Naive B cell (primary cell): ENCODE results near the gene EME1. TPM values are rescaled to one million over a fixed set of nuclear protein-coding genes. Genes with fewer than 3 reads are reported as not detected.

Experiments
- ATAC-seq, 2 donors: fragments of 150-1000 bp; cut with Tn5 transposase; 2 replicates each; pipeline ENCODE4 v1.10.0; 2021; ENCODE audit warnings: low read depth in 2 of 2, mild to moderate bottlenecking in 2 of 2, moderate library complexity in 2 of 2
- DNase-seq: peaks from one replicate; pipeline ENCODE4 v3.0.0; 2022
- H3K27ac Mint-ChIP-seq, 6 donors: one replicate each; pipeline ENCODE4 v1.8.0; 2020 to 2022; ENCODE audit warnings: mild to moderate bottlenecking in 6 of 6, mixed read lengths in 6 of 6, moderate library complexity in 5 of 6, inconsistent platforms in 2 of 6
- H3K27me3 Mint-ChIP-seq, 3 donors: one replicate each; pipeline ENCODE4 v1.8.0; 2021 to 2022; ENCODE audit warnings: mixed read lengths in 3 of 3, mild to moderate bottlenecking in 1 of 3
- H3K36me3 Mint-ChIP-seq, 2 donors: one replicate each; pipeline ENCODE4 v1.8.0; 2020 to 2022; ENCODE audit warnings: mixed read lengths in 2 of 2, inconsistent platforms in 1 of 2, mild to moderate bottlenecking in 1 of 2
- H3K4me1 Mint-ChIP-seq, 3 donors: one replicate each; pipeline ENCODE4 v1.8.0; 2020 to 2022; ENCODE audit warnings: mixed read lengths in 3 of 3, inconsistent platforms in 1 of 3, mild to moderate bottlenecking in 1 of 3, moderate library complexity in 1 of 3
- H3K4me3 Mint-ChIP-seq, 8 donors: one replicate each; pipeline ENCODE4 v1.8.0; 2020 to 2022; ENCODE audit warnings: mild to moderate bottlenecking in 8 of 8, mixed read lengths in 8 of 8, moderate library complexity in 8 of 8, inconsistent platforms in 2 of 8
- H3K9me3 Mint-ChIP-seq, 7 donors: one replicate each; pipeline ENCODE4 v1.8.0; 2020 to 2022; ENCODE audit warnings: mixed read lengths in 7 of 7, mild to moderate bottlenecking in 5 of 7, inconsistent platforms in 2 of 7, moderate library complexity in 1 of 7
- polyA plus RNA-seq, 6 donors: library from polyadenylated mRNA; unstranded; fragments of 300-500 nt; fragmentation: Illumina TruSeq; gene quantifications; one replicate each; pipeline ENCODE4 v1.2.3, GENCODE V29; 2021; ENCODE audit warnings: low read depth in 6 of 6

Gene EME1
- polyA plus RNA-seq, 6 donors from 2014 or later: 0.36 to 0.87 (median 0.59) TPM; not detected in 2

DNA sequence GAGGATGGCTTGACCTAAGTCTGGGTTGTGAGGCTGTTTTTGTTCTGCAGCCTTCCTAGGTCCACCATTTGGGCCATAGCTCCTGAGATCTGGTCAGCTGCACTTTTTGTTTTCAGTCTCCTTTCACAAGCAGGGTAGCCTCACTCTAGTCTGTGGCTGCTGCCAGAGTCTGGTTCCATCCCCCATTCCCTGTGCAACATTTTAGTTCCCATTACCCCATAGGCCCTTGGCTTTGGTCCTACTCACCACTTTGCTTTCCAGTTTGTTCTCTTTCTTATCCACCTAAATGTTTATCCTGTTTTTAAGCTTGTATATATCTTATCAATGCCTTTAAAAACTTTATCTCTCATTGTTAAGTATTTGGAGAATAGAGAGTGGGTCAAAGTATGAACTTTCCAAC, 33.6 kb upstream of the EME1 start:
- Mint-ChIP-seq H3K4me1 (no peaks in the 10 kb centered on the region), H3K9me3 (peaks cover 4 to 17% (median 13%) of the 10 kb centered on the region in 7 donors), H3K4me3 (no peak overlapping the region), H3K27me3 (peaks cover 0 to 16% (median 4%) of the 10 kb centered on the region in 3 donors), H3K27ac (peak overlapping the region in 1 of 6 donors; percentile 49), H3K36me3 (peaks cover 0 to 20% of the 10 kb centered on the region in 2 donors)
- DNase-seq (no peak), ATAC-seq (no peak)

- Mint-ChIP-seq H3K27ac (peak overlapping the region in 4 of 6 donors; percentile 16 to 84 (median 56)), H3K4me1 (peaks cover 27 to 45% (median 35%) of the 10 kb centered on the region in 3 donors), H3K27me3 (peaks cover 0 to 8% (median 0%) of the 10 kb centered on the region in 3 donors), H3K36me3 (peaks cover 0 to under 1% of the 10 kb centered on the region in 2 donors), H3K9me3 (no peaks in the 10 kb centered on the region), H3K4me3 (peak overlapping the region; percentile 79 to 91 (median 83))
- DNase-seq (no peak), ATAC-seq (no peak)
Measured at GRCh38 chr17:50344731-50345365, 28.2 kb upstream of the EME1 start.

GRCh38 chr17:50345432-50346312, 27.4 kb upstream of the EME1 start, which contains the start of gene XYLT2:
XYLT2 (plus strand) TSS chr17:50346126; CDS start chr17:50346141, 15 bp downstream.
- ATAC-seq (peak; percentile 91 to 92), DNase-seq (peak; percentile 92)
- Mint-ChIP-seq H3K27me3 (no peaks in the 10 kb centered on the region), H3K9me3 (no peaks in the 10 kb centered on the region), H3K4me3 (peak within 1 kb of the TSS; percentile 80 to 97 (median 91)), H3K36me3 (no peaks in the 10 kb centered on the region), H3K4me1 (peaks cover 30 to 48% (median 38%) of the 10 kb centered on the region in 3 donors), H3K27ac (peak within 1 kb of the TSS; percentile 49 to 95 (median 87))

DNA sequence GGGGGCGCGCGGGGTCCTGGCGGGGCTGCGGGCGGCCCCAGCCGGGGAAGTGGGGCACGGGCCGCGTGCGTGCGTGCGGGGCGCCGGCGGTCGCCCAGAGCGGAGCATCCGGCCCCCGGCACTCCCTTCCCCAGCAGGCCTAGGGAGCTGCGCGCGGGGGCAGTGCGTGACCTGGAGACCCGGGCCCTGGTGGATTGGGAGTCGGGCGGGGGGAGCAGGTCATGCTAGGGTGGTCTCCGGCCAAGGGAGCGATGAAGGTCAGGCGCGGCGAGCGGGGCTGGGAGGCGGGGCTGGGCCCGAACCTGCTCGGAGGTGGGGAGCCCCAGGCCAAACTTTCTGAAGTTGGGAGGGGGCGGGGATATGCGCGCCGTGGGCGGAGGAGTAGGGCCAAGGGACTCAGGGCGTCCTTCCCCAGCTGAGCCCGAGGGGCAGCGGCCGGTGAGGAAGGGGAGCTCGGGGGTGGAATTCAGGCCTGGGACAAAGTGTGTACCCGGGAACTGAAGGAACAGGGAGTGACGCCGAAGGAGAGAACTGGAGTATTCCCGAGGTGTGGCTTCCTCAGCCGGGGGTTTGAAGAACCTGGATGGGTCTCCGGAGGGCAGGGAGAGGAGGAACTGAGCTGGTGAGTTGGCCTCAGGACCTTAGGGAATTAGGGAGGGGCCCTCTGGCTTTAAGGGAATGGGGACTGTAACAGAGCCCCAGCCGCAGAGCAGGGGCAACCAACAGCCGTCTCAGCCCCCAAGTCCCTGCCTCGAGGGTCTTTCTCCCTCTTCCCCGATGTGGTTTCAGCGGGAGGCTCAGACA, 26.5 kb upstream of the EME1 start:
- Mint-ChIP-seq H3K4me3 (peak overlapping the region; percentile 80 to 95 (median 90)), H3K36me3 (no peaks in the 10 kb centered on the region), H3K27ac (peak overlapping the region; percentile 7 to 84 (median 72)), H3K9me3 (no peaks in the 10 kb centered on the region), H3K27me3 (no peaks in the 10 kb centered on the region), H3K4me1 (peaks cover 37 to 54% (median 44%) of the 10 kb centered on the region in 3 donors)
- DNase-seq (no peak), ATAC-seq (peak; percentile 63 to 66)

GRCh38 chr17:50347117-50347893, 25.7 kb upstream of the EME1 start:
- Mint-ChIP-seq H3K9me3 (no peaks in the 10 kb centered on the region), H3K4me1 (peaks cover 43 to 60% (median 50%) of the 10 kb centered on the region in 3 donors), H3K36me3 (no peaks in the 10 kb centered on the region), H3K4me3 (peak overlapping the region; percentile 80 to 95 (median 89)), H3K27me3 (no peaks in the 10 kb centered on the region), H3K27ac (peak overlapping the region in 4 of 6 donors; percentile 47 to 81 (median 72))
- DNase-seq (no peak), ATAC-seq (no peak)

DNA sequence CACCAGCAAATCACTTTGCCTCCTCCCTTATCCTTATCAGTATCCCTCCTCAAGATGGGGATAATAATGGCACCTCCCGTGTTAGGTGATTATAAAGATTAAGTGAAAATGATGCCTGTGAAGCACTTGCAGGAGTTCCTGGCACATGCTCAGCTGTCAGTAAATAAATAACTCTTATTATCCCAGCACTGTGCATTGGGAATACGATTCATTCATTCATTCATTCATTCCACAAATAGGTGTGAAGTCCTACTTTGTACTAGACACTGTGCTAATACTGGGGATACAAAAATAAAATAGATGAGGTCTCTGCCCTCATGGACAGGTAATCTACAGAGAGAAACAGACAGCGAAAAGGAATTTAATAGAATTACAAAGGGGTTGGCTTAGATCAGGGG, 25.1 kb upstream of the EME1 start:
- H3K27me3 Mint-ChIP-seq: no peaks in the 10 kb centered on the region
- peak overlapping the region in 2 of 6 donors; percentile 74 to 80 for H3K27ac Mint-ChIP-seq
- peaks cover 45 to 63% (median 54%) of the 10 kb centered on the region in 3 donors for H3K4me1 Mint-ChIP-seq
- no peaks in the 10 kb centered on the region for H3K36me3 Mint-ChIP-seq
- ATAC-seq (no peak), DNase-seq (no peak)
- H3K9me3 Mint-ChIP-seq: no peaks in the 10 kb centered on the region
- peak overlapping the region; percentile 72 to 95 (median 82) for H3K4me3 Mint-ChIP-seq

DNA sequence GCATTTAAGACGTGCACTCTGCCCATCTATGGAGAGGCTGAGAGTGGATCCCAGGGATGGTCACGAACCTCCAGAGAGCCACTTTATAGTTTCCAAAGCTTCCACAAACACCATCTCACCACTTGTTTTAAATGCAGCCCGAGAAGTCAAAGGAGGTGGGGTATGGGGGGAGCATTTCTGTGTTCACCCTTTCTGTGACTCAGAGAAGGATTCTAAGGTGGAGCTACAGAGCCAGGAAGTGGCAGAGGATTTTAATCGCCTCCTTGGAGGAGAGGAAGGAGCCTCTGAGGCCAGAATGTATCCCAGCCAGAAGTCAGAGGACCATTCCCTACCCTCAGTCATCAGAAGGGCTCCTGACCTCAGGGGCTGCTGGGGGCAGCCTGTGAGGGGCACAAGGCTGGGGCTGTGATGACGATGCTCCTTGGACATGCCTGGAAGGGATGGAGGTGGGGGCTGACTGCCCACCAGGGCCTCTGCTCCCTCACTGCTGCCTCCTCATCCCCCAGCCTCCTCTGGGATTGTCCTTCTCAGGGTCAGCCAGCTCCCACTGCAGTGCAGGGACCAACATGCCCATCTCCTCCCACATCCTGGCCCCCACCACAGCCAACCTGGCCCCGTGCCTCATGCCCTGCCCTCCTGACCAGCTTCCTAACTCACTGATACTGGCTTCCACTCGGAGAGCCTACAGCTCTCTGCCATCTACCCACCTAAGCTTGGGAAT, 24.3 kb upstream of the EME1 start:
- Mint-ChIP-seq H3K27me3 (no peaks in the 10 kb centered on the region), H3K36me3 (no peaks in the 10 kb centered on the region), H3K9me3 (no peaks in the 10 kb centered on the region), H3K27ac (peak overlapping the region in 3 of 6 donors; percentile 33 to 77 (median 49)), H3K4me3 (peak overlapping the region in 7 of 8 donors; percentile 9 to 95 (median 62)), H3K4me1 (peaks cover 51 to 63% (median 54%) of the 10 kb centered on the region in 3 donors)
- ATAC-seq (no peak), DNase-seq (no peak)

DNA sequence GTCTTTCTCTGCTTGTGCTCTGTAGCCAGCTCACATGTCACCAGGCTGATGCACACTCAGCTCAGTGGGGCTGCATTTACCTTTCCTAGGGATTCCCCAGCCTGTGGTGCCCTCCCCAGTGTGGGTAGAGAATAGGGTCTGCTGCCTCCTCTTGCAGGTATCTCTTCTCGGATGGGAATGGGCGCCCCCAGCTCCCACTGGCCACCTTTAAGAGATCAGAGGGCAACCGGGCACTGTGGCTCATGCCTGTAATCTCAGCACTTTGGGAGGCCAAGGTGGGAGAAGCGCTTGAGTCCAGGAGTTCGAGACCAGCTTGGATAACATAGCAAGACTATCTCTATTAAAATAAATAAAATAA, 23.8 kb upstream of the EME1 start:
- Mint-ChIP-seq H3K4me1 (peaks cover 51 to 63% (median 54%) of the 10 kb centered on the region in 3 donors), H3K27ac (peak overlapping the region in 4 of 6 donors; percentile 33 to 77 (median 62)), H3K36me3 (no peaks in the 10 kb centered on the region), H3K9me3 (no peaks in the 10 kb centered on the region), H3K4me3 (peak overlapping the region in 4 of 8 donors; percentile 9 to 80 (median 40)), H3K27me3 (no peaks in the 10 kb centered on the region)
- DNase-seq (no peak), ATAC-seq (no peak)

DNA sequence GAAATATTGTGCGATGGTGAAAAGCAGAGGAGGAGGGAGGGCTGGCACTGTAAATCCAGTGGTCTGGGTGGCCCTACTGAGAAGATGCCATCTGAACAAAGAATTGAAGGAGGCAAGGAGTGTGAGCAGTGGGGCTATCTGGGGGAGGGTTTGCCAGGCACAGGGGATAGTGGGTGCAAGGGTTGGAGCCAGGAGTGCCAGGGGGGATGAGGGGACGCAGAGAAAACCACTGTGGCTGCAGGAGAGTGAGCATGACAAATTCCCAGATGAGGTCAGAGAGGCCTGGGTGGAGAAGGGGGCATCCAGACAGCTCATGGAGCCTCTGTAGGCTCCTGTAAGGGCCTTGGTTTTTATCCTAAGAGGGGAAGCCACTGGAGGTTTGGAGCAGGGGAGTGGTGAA, 22.3 kb upstream of the EME1 start:
- Mint-ChIP-seq H3K36me3 (no peaks in the 10 kb centered on the region), H3K27me3 (no peaks in the 10 kb centered on the region), H3K9me3 (no peaks in the 10 kb centered on the region), H3K4me3 (peak overlapping the region in 1 of 8 donors; percentile 22), H3K27ac (peak overlapping the region in 1 of 6 donors; percentile 89), H3K4me1 (peaks cover 44 to 52% (median 49%) of the 10 kb centered on the region in 3 donors)
- ATAC-seq (no peak), DNase-seq (no peak)

DNA sequence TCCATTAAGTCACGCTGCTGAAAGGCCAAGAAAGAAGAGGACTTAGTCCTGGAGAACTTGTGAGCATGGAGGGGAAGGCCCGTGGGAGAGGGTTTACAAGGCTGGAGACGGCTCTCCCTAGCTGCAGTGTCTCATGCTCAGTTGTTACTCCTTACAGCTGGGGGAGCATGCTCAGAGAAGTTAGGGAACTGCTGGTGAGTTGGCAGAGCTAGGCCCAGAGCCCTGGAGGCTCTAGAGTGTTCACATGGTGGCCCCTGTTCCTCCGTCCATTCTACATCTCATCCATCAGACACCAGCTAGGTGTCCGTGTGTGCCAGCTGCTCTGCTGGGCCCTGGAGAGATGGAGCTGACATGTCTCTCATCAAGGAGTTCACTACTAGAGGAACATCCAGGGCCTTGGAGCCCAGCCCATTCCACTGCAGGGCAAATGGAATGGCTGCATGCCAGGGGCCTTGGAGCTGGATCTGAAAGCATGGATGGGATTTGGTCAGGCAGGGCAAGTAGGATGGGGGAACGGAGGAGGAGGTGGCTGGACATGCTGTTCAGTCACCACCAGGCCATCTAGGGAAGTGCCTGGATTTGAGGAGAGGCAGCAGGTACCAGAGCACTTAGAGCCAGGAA, 20.8 kb upstream of the EME1 start:
- H3K4me3 Mint-ChIP-seq: no peak overlapping the region
- H3K27ac Mint-ChIP-seq: peak overlapping the region in 3 of 6 donors; percentile 38 to 75 (median 41)
- H3K27me3 Mint-ChIP-seq: no peaks in the 10 kb centered on the region
- ATAC-seq (no peak), DNase-seq (no peak)
- H3K4me1 Mint-ChIP-seq: peaks cover 37 to 42% (median 42%) of the 10 kb centered on the region in 3 donors
- H3K36me3 Mint-ChIP-seq: no peaks in the 10 kb centered on the region
- no peaks in the 10 kb centered on the region for H3K9me3 Mint-ChIP-seq

DNA sequence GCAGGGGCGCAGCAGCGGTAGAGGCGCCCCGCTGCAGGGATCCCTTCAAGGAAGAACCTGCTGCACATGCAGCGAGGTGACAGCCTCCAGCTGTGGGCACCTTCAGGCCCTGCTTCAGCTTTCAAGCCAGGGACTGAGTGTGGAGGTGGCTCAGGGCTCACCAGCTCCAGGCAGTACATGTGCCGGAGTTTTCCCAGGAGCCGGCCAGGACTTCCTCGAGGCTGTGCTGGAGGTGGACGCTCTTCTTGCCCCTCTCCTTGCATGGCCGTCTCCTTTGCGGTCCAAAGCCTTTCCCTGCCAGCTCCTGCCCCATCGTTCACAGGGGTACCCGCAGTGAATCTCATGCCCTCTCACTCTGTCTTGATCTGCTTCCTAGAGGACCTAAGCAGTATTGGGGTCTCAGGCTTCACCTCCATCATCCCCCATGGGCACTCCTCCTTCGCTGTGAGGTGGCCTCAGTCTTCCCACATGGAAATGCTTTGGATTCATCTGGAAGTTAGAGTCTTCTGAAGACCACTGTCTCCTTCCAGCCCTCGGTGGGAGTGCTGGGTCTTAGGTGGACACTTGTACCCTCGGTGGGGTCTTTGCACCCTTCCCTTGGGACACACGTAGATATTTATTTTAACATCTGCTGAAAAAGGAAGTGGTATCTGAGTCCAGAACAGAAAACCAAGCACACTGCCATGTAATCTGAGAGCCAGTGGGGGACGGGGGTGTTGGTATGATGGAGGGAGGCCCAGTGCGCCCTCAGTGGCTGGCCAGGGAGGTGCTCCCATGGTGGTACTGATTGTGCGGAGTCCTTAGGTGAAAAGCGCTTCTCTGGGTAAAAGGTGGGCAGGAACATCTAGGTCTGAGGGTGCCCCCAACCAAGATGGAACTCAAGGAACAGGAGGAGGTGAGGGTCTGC, 20.1 kb upstream of the EME1 start:
- ATAC-seq (no peak), DNase-seq (no peak)
- Mint-ChIP-seq H3K4me1 (peaks cover 31 to 34% (median 34%) of the 10 kb centered on the region in 3 donors), H3K4me3 (peak overlapping the region in 1 of 8 donors; percentile 24), H3K27ac (peak overlapping the region in 2 of 6 donors; percentile 88 to 92), H3K36me3 (no peaks in the 10 kb centered on the region), H3K27me3 (no peaks in the 10 kb centered on the region), H3K9me3 (no peaks in the 10 kb centered on the region)
